ENCODE measurements around the gene BBS9.
"Not testable (repeated sequence)": the region's sequence is repeated elsewhere in the genome, so short reads cannot be mapped to it uniquely, and the experiment has no call there.

BBS9 gene

GRCh38 chr7:33449847-33450246 is 320.5 kb downstream of the BBS9 start:
- no peak for DNase-seq

GRCh38 chr7:33452805-33453502 is 323.6 kb downstream of the BBS9 start:
- DNase-seq, result no peak

- no peak for DNase-seq
Measured at GRCh38 chr7:33457039-33457438, 327.7 kb downstream of the BBS9 start.

- DNase-seq, result no peak
Measured at GRCh38 chr7:33458581-33458980, 329.2 kb downstream of the BBS9 start.

GRCh38 chr7:33459340-33459751 is 330.0 kb downstream of the BBS9 start:
- no peak for DNase-seq

- DNase-seq, result no peak
Measured at GRCh38 chr7:33463131-33463530, 333.8 kb downstream of the BBS9 start.

- DNase-seq, result no peak
Measured at GRCh38 chr7:33466203-33466602, 336.8 kb downstream of the BBS9 start.

- no peak for DNase-seq
Measured at GRCh38 chr7:33471636-33472242, 342.4 kb downstream of the BBS9 start.

- no peak for DNase-seq
Measured at GRCh38 chr7:33472348-33473025, 343.1 kb downstream of the BBS9 start.

- DNase-seq, result no peak
Measured at GRCh38 chr7:33477719-33478480, 348.5 kb downstream of the BBS9 start.

- not testable (repeated sequence) for DNase-seq
Measured at GRCh38 chr7:33484476-33484875, 355.1 kb downstream of the BBS9 start.

GRCh38 chr7:33485747-33486493 is 356.6 kb downstream of the BBS9 start:
- DNase-seq, result no peak

- no peak for DNase-seq
Measured at GRCh38 chr7:33486633-33487032, 357.3 kb downstream of the BBS9 start.

GRCh38 chr7:33487998-33488682 is 358.8 kb downstream of the BBS9 start:
- DNase-seq, result no peak

- no peak for DNase-seq
Measured at GRCh38 chr7:33494474-33494873, 365.1 kb downstream of the BBS9 start.

GRCh38 chr7:33495207-33495606 is 365.8 kb downstream of the BBS9 start:
- no peak for DNase-seq

- no peak for DNase-seq
Measured at GRCh38 chr7:33497051-33497450, 367.7 kb downstream of the BBS9 start.

GRCh38 chr7:33500703-33501701 is 371.6 kb downstream of the BBS9 start:
- no peak for DNase-seq

GRCh38 chr7:33503014-33503413 is 373.6 kb downstream of the BBS9 start:
- no peak for DNase-seq

- DNase-seq, result no peak
Measured at GRCh38 chr7:33503736-33504135, 374.4 kb downstream of the BBS9 start.

- DNase-seq, result no peak
Measured at GRCh38 chr7:33504266-33504665, 374.9 kb downstream of the BBS9 start.
